Measurements from ENCODE around the gene KDR. TPM values are rescaled to one million over a fixed set of nuclear protein-coding genes. Genes with fewer than 3 reads are reported as not detected.

Gene KDR
- total RNA-seq, 1 donor from 2014 or later, result 49.1 TPM

Small RNA genes within 50 kb of the gene (small RNA-seq; reads per million reads assigned to genes)
- not detected for gene RN7SL424P
- gene RNU6-410P, result not detected

Other genes with a start within 250 kb of the KDR start
- 4.2 TPM for gene SRD5A3, start 220.6 kb upstream of the KDR start, total RNA-seq

Data from skeletal muscle tissue (tissue), 2 donors.